H1 (cell line): ENCODE measurements around the gene ZNF530. TPM values are rescaled to one million over a fixed set of nuclear protein-coding genes. Genes with fewer than 3 reads are reported as not detected.

Experiments used
- CTCF ChIA-PET: fragments of 300-600 bp; sonication (Branson Sonifier 250); formaldehyde crosslinking; loops from one replicate; lab custom pipeline; 2021; ENCODE audit not compliant: partially characterized antibody; lab: Charles Lee
- POLR2A ChIA-PET: fragments of 300-600 bp; sonication (Branson Sonifier 250); formaldehyde crosslinking; loops from one replicate; lab custom pipeline; 2021; ENCODE audit warnings: inconsistent platforms; ENCODE audit not compliant: partially characterized antibody; lab: Charles Lee
- DNase-seq, 2 experiments: peaks; one replicate each; pipeline versions ENCODE4 v3.0.0 to v3.0.0-alpha.2; 2010 to 2022; ENCODE audit warnings: low spot score in 2 of 2, low read depth in 1 of 2, mixed read lengths in 1 of 2
- FAIRE-seq: peaks from 2 replicates; lab custom pipeline; 2011; peaks lifted over from hg19 to GRCh38; lab: Jason Lieb, UNC
- H2AFZ ChIP-seq: 2 replicates; pipeline ENCODE4 v1.8.1; 2012; ENCODE audit warnings: low read length, inconsistent platforms
- H2AK5ac ChIP-seq: 2 replicates; pipeline ENCODE4 v1.6.1; 2013; ENCODE audit warnings: low read depth, low read length
- H2BK120ac ChIP-seq: replicated peaks from 2 replicates; pipeline ENCODE3; 2013; ENCODE audit warnings: low read depth, low read length, inconsistent platforms
- H2BK12ac ChIP-seq: 2 replicates; pipeline ENCODE4 v1.6.1; 2013; ENCODE audit warnings: low read depth, low read length
- H2BK15ac ChIP-seq: 2 replicates; pipeline ENCODE4 v1.6.1; 2013; ENCODE audit warnings: low read length
- H2BK20ac ChIP-seq: 2 replicates; pipeline ENCODE4 v1.6.1; 2013; ENCODE audit warnings: low read length
- H2BK5ac ChIP-seq: 2 replicates; pipeline ENCODE4 v1.6.1; 2013; ENCODE audit warnings: low read depth, low read length
- H3K14ac ChIP-seq: 2 replicates; pipeline ENCODE4 v1.6.1; 2013; ENCODE audit warnings: inconsistent platforms; ENCODE audit not compliant: insufficient read length
- H3K18ac ChIP-seq: 2 replicates; pipeline ENCODE4 v1.6.1; 2013; ENCODE audit warnings: low read length; ENCODE audit errors: extremely low read depth
- H3K23ac ChIP-seq: 2 replicates; pipeline ENCODE4 v1.6.1; 2013; ENCODE audit warnings: inconsistent platforms; ENCODE audit not compliant: insufficient read length
- H3K23me2 ChIP-seq: 2 replicates; pipeline ENCODE4 v1.6.1; 2013; ENCODE audit warnings: low read depth, low read length
- H3K27ac ChIP-seq: 2 replicates; pipeline ENCODE4 v1.6.1; 2011; ENCODE audit warnings: low read depth, low read length, inconsistent platforms
- H3K27me3 ChIP-seq, 4 experiments: replicated peaks in 1 of 4; 1 replicate in 1 of 4; 2 replicates in 3 of 4; pipeline versions ENCODE4 v1.6.1 to v1.8.1; 2011 to 2013; ENCODE audit warnings: low read length in 3 of 4, mild to moderate bottlenecking in 3 of 4, inconsistent platforms in 2 of 4, mixed read lengths in 2 of 4, moderate library complexity in 1 of 4; ENCODE audit not compliant: control insufficient read depth in 3 of 4, insufficient read depth in 3 of 4; ENCODE audit errors: extremely low read depth in 1 of 4
- H3K36me3 ChIP-seq, 4 experiments: 2 replicates each; pipeline versions ENCODE4 v1.6.1 to v1.8.1; 2011 to 2013; ENCODE audit warnings: mild to moderate bottlenecking in 4 of 4, low read length in 3 of 4, moderate library complexity in 2 of 4, control low read depth in 1 of 4, inconsistent platforms in 1 of 4; ENCODE audit not compliant: insufficient read depth in 4 of 4, control insufficient read depth in 2 of 4
- H3K4ac ChIP-seq: replicated peaks from 2 replicates; pipeline ENCODE3; 2013; ENCODE audit warnings: low read length, low read depth, mixed read lengths, inconsistent platforms; ENCODE audit not compliant: insufficient read length
- H3K4me1 ChIP-seq, 4 experiments: replicated peaks in 1 of 4; 1 replicate in 1 of 4; 2 replicates in 3 of 4; pipeline versions ENCODE4 v1.6.1 to v1.8.1; 2011 to 2013; ENCODE audit warnings: low read length in 3 of 4, inconsistent platforms in 2 of 4, mixed read lengths in 1 of 4; ENCODE audit not compliant: insufficient read depth in 4 of 4, control insufficient read depth in 3 of 4
- H3K4me2 ChIP-seq, 2 experiments: 2 replicates each; pipeline versions ENCODE4 v1.6.1 to v1.8.1; 2011 to 2013; ENCODE audit warnings: low read depth in 2 of 2, low read length in 2 of 2, control low read depth in 1 of 2, inconsistent platforms in 1 of 2, mild to moderate bottlenecking in 1 of 2; ENCODE audit not compliant: insufficient read depth in 1 of 2
- H3K4me3 ChIP-seq, 4 experiments: fragments of 200-600, 300-600 bp in 1 of 4; sonication (generic), shearing (Covaris generic), sonication (Bioruptor Twin) in 1 of 4; 2 replicates each; pipeline versions ENCODE4 v1.5.1 to v1.8.1; 2011 to 2016; ENCODE audit warnings: low read length in 4 of 4, low read depth in 3 of 4, control low read depth in 2 of 4, inconsistent platforms in 2 of 4, mild to moderate bottlenecking in 2 of 4, mixed read lengths in 1 of 4, moderate library complexity in 1 of 4; ENCODE audit not compliant: insufficient read depth in 2 of 4; ENCODE audit errors: extremely low read depth in 1 of 4
- H3K56ac ChIP-seq: replicated peaks from 2 replicates; pipeline ENCODE3; 2013; ENCODE audit warnings: low read depth, mild to moderate bottlenecking, mixed read lengths, low read length, inconsistent platforms; ENCODE audit not compliant: insufficient read length
- H3K79me1 ChIP-seq: 2 replicates; pipeline ENCODE4 v1.6.1; 2013; ENCODE audit warnings: low read depth, low read length, control low read depth
- H3K79me2 ChIP-seq, 2 experiments: 2 replicates each; pipeline versions ENCODE4 v1.6.1 to v1.8.1; 2012 to 2013; ENCODE audit warnings: low read length in 2 of 2, mild to moderate bottlenecking in 2 of 2, inconsistent platforms in 1 of 2; ENCODE audit not compliant: insufficient read depth in 2 of 2, control insufficient read depth in 1 of 2
- H3K9ac ChIP-seq, 4 experiments: replicated peaks in 1 of 4; 1 replicate in 1 of 4; 2 replicates in 3 of 4; pipeline versions ENCODE4 v1.6.1 to v1.8.1; 2011 to 2013; ENCODE audit warnings: low read depth in 3 of 4, low read length in 3 of 4, control low read depth in 2 of 4, mild to moderate bottlenecking in 2 of 4, moderate library complexity in 2 of 4, inconsistent platforms in 1 of 4; ENCODE audit errors: extremely low read depth in 1 of 4
- H3K9me3 ChIP-seq, 2 experiments: 2 replicates each; pipeline versions ENCODE4 v1.6.1 to v1.8.1; 2012 to 2013; ENCODE audit warnings: mild to moderate bottlenecking in 2 of 2, moderate library complexity in 2 of 2, control low read depth in 1 of 2, inconsistent platforms in 1 of 2, low read depth in 1 of 2, low read length in 1 of 2, mixed read lengths in 1 of 2; ENCODE audit not compliant: insufficient read depth in 2 of 2
- H4K20me1 ChIP-seq, 2 experiments: replicated peaks in 1 of 2; 2 replicates each; pipeline versions ENCODE3 to v1.8.1; 2011 to 2013; ENCODE audit warnings: inconsistent platforms in 2 of 2, low read length in 2 of 2, mild to moderate bottlenecking in 1 of 2; ENCODE audit not compliant: insufficient read depth in 2 of 2, control insufficient read depth in 1 of 2
- H4K5ac ChIP-seq: 2 replicates; pipeline ENCODE4 v1.6.1; 2013; ENCODE audit warnings: low read length, low read depth, mixed read lengths, inconsistent platforms; ENCODE audit not compliant: insufficient read length
- H4K8ac ChIP-seq: 2 replicates; pipeline ENCODE4 v1.8.0; 2013; ENCODE audit warnings: mild to moderate bottlenecking, moderate library complexity, low read length, inconsistent platforms; ENCODE audit not compliant: insufficient read depth; ENCODE audit errors: extremely low read depth
- H4K91ac ChIP-seq: replicated peaks from 2 replicates; pipeline ENCODE3; 2013; ENCODE audit warnings: low read length, mixed read lengths, inconsistent platforms; ENCODE audit not compliant: insufficient read length
- ASH2L ChIP-seq: fragments of 200-600, 300-600 bp; sonication (generic); IDR thresholded peaks from one replicate; pipeline ENCODE4 v1.7.1; 2017; ENCODE audit warnings: low read length
- BCL11A ChIP-seq, 2 experiments: IDR thresholded peaks; one replicate each; pipeline ENCODE4 v1.6.1; 2011; ENCODE audit warnings: low read depth in 2 of 2, low read length in 2 of 2, mild to moderate bottlenecking in 2 of 2
- CTCF ChIP-seq, 3 experiments: IDR thresholded peaks; 1 replicate in 2 of 3; 2 replicates in 1 of 3; pipeline versions ENCODE4 v1.5.1 to v1.6.1; 2011; ENCODE audit warnings: low read length in 3 of 3, mild to moderate bottlenecking in 3 of 3, inconsistent platforms in 2 of 3, low read depth in 1 of 3, moderate library complexity in 1 of 3; ENCODE audit not compliant: insufficient read depth in 1 of 3; ENCODE audit errors: control extremely low read depth in 1 of 3
- EZH2 ChIP-seq: fragments of 200-600 bp; sonication (generic); IDR thresholded peaks from 2 replicates; pipeline ENCODE4 v1.7.1; 2012; ENCODE audit warnings: low read depth, mild to moderate bottlenecking, moderate library complexity, low read length, inconsistent platforms; ENCODE audit not compliant: severe bottlenecking
- FOSL1 ChIP-seq: IDR thresholded peaks from 2 replicates; pipeline ENCODE4 v1.6.1; 2011; ENCODE audit warnings: mild to moderate bottlenecking, low read depth, low read length, moderate library complexity; ENCODE audit not compliant: insufficient read depth
- GTF2F1 ChIP-seq: IDR thresholded peaks from 2 replicates; pipeline ENCODE4 v1.6.1; 2012; ENCODE audit warnings: low read depth, low read length, improper control_type of control experiment, borderline replicate concordance
- SAP30 ChIP-seq: fragments of 300-600 bp; sonication (generic); IDR thresholded peaks from 2 replicates; pipeline ENCODE4 v1.7.1; 2012; ENCODE audit warnings: low read length, moderate library complexity, mild to moderate bottlenecking, inconsistent platforms; ENCODE audit not compliant: insufficient read depth, insufficient replicate concordance
- SP1 ChIP-seq: IDR thresholded peaks from 2 replicates; pipeline ENCODE4 v1.6.1; 2011; ENCODE audit warnings: low read depth, low read length
- TAF7 ChIP-seq: optimal IDR thresholded peaks from 2 replicates; pipeline ENCODE3; 2011; ENCODE audit warnings: low read depth, mild to moderate bottlenecking, inconsistent platforms, low read length, moderate library complexity, borderline replicate concordance
- TEAD4 ChIP-seq: IDR thresholded peaks from 2 replicates; pipeline ENCODE4 v1.6.1; 2012; ENCODE audit warnings: low read depth, low read length, inconsistent platforms, mixed read lengths
- YY1 ChIP-seq: IDR thresholded peaks from 2 replicates; pipeline ENCODE4 v1.6.1; 2011; ENCODE audit warnings: low read depth, mild to moderate bottlenecking, low read length
- WGBS, 2 experiments: shearing (Covaris generic) in 1 of 2; methylation state at CpG; one replicate each; pipeline versions ENCODE4 v1.1.6 to v1.1.7; 2013 to 2015; ENCODE audit warnings: low lambda C conversion rate in 2 of 2, mixed read lengths in 2 of 2, inconsistent platforms in 1 of 2, low coverage in 1 of 2, missing lambda C conversion rate in 1 of 2; ENCODE audit not compliant: insufficient replicate concordance in 2 of 2, insufficient coverage in 1 of 2, insufficient read length in 1 of 2; ENCODE audit errors: extremely low coverage in 1 of 2, missing lambda C conversion rate in 1 of 2; 5-methylcytosine and 5-hydroxymethylcytosine counted together
- polyA plus RNA-seq, 7 experiments: library from polyadenylated mRNA; depleted of rRNA in 3 of 7; stranded (reverse) in 5 of 7; unstranded in 2 of 7; fragments of >200 nt in 5 of 7; fragments of 200-250 nt in 2 of 7; gene quantifications; 1 replicate in 5 of 7; 2 replicates in 1 of 7; 4 replicates in 1 of 7; pipeline versions ENCODE4 v1.2.1 to v1.2.3, GENCODE V29; 2011 to 2013; ENCODE audit warnings: missing spikeins in 2 of 7, mixed read lengths in 2 of 7
- total RNA-seq: library from RNA; stranded (reverse); fragmentation: NEBNext Ultra II Directional; extraction: Animal tissue kit (Norgen Biotek cat#: 25700); gene quantifications from 2 replicates; pipeline ENCODE4 v1.2.1, GENCODE V29; 2021

The ZNF530 gene
- total and polyA plus RNA-seq, 2 of the 8 experiments (the other 6 are each of a cell fraction or from before 2014, with no cell fraction given): 4.2 to 9.3 TPM

DNA sequence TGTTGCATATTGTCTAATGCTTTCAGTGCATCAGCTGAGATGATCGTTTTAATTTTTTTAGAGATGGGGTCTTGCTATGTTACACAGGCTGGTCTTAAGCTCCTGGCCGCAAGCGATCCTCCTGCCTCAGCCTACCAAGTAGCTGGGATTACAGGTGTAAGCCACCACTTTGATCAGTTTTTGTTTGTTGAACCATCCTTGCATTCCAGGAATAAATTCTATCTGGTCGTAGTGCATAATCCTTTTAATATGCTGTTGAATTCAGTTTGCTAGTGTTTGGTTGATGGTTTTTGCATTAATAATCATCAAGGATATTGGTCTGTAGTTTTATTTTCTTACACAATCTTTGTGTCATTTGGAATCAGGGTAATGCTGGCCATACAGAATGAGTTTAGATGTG is 37.7 kb downstream of the ZNF530 start:
- DNase-seq (no peak), FAIRE-seq (no peak)
- peaks cover 16 to 18% of the 10 kb centered on the region in 2 experiments for H3K9me3 ChIP-seq
- no peak overlapping the region for H3K23ac ChIP-seq
- H3K23me2 ChIP-seq: peaks cover 4% of the 10 kb centered on the region; the same call in 1 of the 2 replicates
- no peak overlapping the region for H2BK5ac ChIP-seq
- H4K8ac ChIP-seq: no peak overlapping the region
- H2AFZ ChIP-seq: no peak overlapping the region
- ChIA-PET CTCF (interaction anchor here (0.9 kb wide), 1 partner anchor 14 kb away, joined by 3 read pairs; no protein-coding TSS in a partner anchor), POLR2A (interaction anchor here (0.7 to 2.9 kb wide), 3 partner anchors 19 to 287 kb away, joined by 3 to 9 read pairs (median 3); partner anchors contain the start of gene ZNF551)
- H3K4me1 ChIP-seq: peaks cover 0 to 3% (median 1%) of the 10 kb centered on the region in 4 experiments; a peak in 3 of 7 replicates
- H2BK120ac ChIP-seq: no peak overlapping the region
- no peak overlapping the region for H2BK12ac ChIP-seq
- H3K79me1 ChIP-seq: peaks cover 2% of the 10 kb centered on the region; the same call in 1 of the 2 replicates
- no peak overlapping the region for H2AK5ac ChIP-seq
- 85% methylated on average over 4 of the region's 4 CpGs; no CpG with 5 or more reads in 1 of the 2 experiments for WGBS, 2 experiments
- H3K14ac ChIP-seq: no peak overlapping the region
- H3K4ac ChIP-seq: no peak overlapping the region
- no peak overlapping the region for H4K91ac ChIP-seq
- H3K27ac ChIP-seq: no peak overlapping the region
- H3K27me3 ChIP-seq: peaks cover 0 to 2% (median 0%) of the 10 kb centered on the region in 4 experiments; a peak in 1 of 7 replicates
- no peak overlapping the region for H3K18ac ChIP-seq
- H3K79me2 ChIP-seq: no peaks in the 10 kb centered on the region
- H4K20me1 ChIP-seq: no peaks in the 10 kb centered on the region
- H4K5ac ChIP-seq: no peak overlapping the region
- H3K4me2 ChIP-seq: no peak overlapping the region
- H3K56ac ChIP-seq: no peak overlapping the region
- H2BK15ac ChIP-seq: no peak overlapping the region
- no peak overlapping the region for H3K4me3 ChIP-seq
- peaks cover 10 to 44% (median 31%) of the 10 kb centered on the region in 4 experiments; a peak in 7 of 8 replicates for H3K36me3 ChIP-seq
- no peak overlapping the region for H3K9ac ChIP-seq
- no peak overlapping the region for H2BK20ac ChIP-seq
- TF ChIP-seq GTF2F1 (no peak), ASH2L (no peak), TEAD4 (no peak), CTCF (IDR thresholded peaks at IDR 0.05; ENCODE audit: control extremely low read depth in 1 of 3, insufficient read depth in 1 of 3, low read depth in 1 of 3, low read length in 3 of 3) (no peak), BCL11A (IDR thresholded peaks at IDR 0.05; ENCODE audit: low read depth in 2 of 2, low read length in 2 of 2) (no peak), FOSL1 (no peak), EZH2 (no peak), SAP30 (no peak), YY1 (no peak), SP1 (no peak), TAF7 (no peak)
